Activated CD4-positive, alpha-beta T cell treated with anti-CD3 and anti-CD28 coated beads for 24 hours (primary cell): Measurements from ENCODE around the gene MR1.

ENCODE experiments used
- DNase-seq, 2 donors: peaks; one replicate each; pipeline ENCODE4 v3.0.0-alpha.2; 2020; ENCODE audit warnings: low read depth in 2 of 2

Gene MR1

DNA sequence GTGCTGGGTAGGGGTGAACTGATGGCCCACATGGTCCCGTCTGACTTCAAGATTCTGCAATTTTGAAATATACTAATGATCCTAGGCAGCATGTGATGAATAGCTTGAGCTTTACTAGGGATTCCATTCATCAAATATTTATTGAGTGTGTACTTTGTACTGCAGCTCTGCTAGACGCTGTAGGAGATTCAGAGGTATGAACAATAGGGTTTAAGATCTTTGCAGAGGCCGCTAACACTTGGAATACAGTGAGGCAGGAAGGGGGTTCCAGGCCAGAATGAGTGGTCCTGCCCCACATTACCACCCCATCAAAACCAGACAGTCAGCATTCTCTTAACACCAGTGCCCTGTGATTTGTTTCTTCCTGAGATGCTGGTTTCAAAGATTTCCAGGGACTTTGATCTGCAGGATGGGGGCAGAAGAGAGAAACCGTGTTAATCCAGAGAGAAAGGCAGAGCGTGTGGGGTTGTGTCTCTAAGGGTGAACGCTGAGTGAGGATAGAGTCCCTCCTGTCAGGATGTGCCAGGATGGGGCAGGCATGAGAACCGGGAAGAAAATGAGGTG, 74.6 kb downstream of the MR1 start:
- no peak for DNase-seq

DNA sequence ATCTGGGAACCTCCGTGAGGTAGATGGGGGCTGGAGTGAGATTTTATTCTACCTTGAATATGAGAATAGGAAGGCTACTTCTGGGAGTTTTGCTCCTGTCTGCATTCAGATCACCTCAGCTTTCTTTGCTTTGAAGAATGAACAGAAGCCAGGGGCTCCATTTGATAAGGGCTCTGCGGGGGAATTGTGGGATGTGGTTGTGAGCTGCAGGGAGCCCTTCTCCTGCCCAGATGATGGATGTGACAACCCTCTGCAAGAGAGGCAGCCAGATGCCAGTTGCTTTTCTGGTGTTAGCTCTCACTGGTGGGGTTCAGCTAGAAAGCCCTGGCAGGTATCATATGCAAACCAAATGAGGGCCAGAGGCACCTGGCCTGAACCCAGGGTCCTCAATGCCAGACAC, 76.2 kb downstream of the MR1 start:
- DNase-seq = no peak
